HCT116 (cell line): ENCODE measurements around the gene HOOK1. TPM values are rescaled to one million over a fixed set of nuclear protein-coding genes. Genes with fewer than 3 reads are reported as not detected.

ENCODE experiments used
- ATAC-seq: fragments of 200-7000 bp; cut with Tn5 transposase; 2 replicates; pipeline ENCODE4 v1.9.1; 2020; ENCODE audit warnings: mild to moderate bottlenecking, moderate library complexity
- BruUV-seq: library from RNA; stranded (reverse); fragments of 400-500 nt; replicated peaks from 2 replicates; lab custom pipeline; 2021; lab: Mats Ljungman, UMichigan
- CTCF ChIA-PET: fragments of 300-600 bp; sonication (Branson Sonifier 250); formaldehyde crosslinking; loops from one replicate; lab custom pipeline; 2021; ENCODE audit warnings: antibody characterized with exemption; lab: Charles Lee
- POLR2A ChIA-PET: fragments of 300-600, 350-600 bp; sonication (Branson Sonifier 250); formaldehyde crosslinking; loops from one replicate; lab custom pipeline; 2021; ENCODE audit warnings: antibody characterized with exemption; lab: Charles Lee
- RAD21 ChIA-PET, 2 experiments: fragments of 300-600 bp; sonication (Branson Sonifier 250); formaldehyde crosslinking; loops; one replicate each; lab custom pipeline; 2023; ENCODE audit warnings: low total read pairs in 2 of 2; ENCODE audit not compliant: uncharacterized antibody in 2 of 2, unreplicated experiment in 2 of 2, low non-redundant PET in 1 of 2; lab: Charles Lee
- DNase-seq: peaks from one replicate; pipeline ENCODE4 v3.0.0-alpha.2; 2010; ENCODE audit warnings: low read depth, low spot score
- H2AFZ ChIP-seq: fragments of 200-600 bp; shearing (Covaris generic), sonication (generic); 2 replicates; pipeline ENCODE4 v1.6.1; 2017; ENCODE audit warnings: low read depth, mixed run types, mixed read lengths, antibody characterized with exemption, low read length; ENCODE audit not compliant: poor library complexity, severe bottlenecking
- H3K27ac ChIP-seq: 2 replicates; pipeline ENCODE4 v1.5.1; 2012; ENCODE audit warnings: low read depth, low read length
- H3K27me3 ChIP-seq: fragments of 200-600 bp; sonication (generic); 2 replicates; pipeline ENCODE4 v1.6.1; 2016; ENCODE audit warnings: mixed run types, low read length, mixed read lengths; ENCODE audit not compliant: insufficient read depth
- H3K36me3 ChIP-seq, 2 experiments: fragments of 200-500 bp in 1 of 2; fragments of 200-600 bp in 1 of 2; sonication (Bioruptor generic) in 1 of 2; sonication (generic) in 1 of 2; 2 replicates each; pipeline versions ENCODE4 v1.5.1 to v1.6.1; 2014 to 2016; ENCODE audit warnings: low read length in 2 of 2, inconsistent platforms in 1 of 2, mixed read lengths in 1 of 2, mixed run types in 1 of 2; ENCODE audit not compliant: insufficient read depth in 2 of 2, control insufficient read depth in 1 of 2
- H3K4me1 ChIP-seq, 2 experiments: fragments of 200-600 bp in 1 of 2; sonication (generic) in 1 of 2; 2 replicates each; pipeline versions ENCODE4 v1.5.1 to v1.6.1; 2012 to 2017; ENCODE audit warnings: low read length in 2 of 2, inconsistent platforms in 1 of 2, mild to moderate bottlenecking in 1 of 2, mixed read lengths in 1 of 2, mixed run types in 1 of 2, moderate library complexity in 1 of 2; ENCODE audit not compliant: insufficient read depth in 2 of 2, control insufficient read depth in 1 of 2
- H3K4me2 ChIP-seq: fragments of 200-600 bp; sonication (generic); 2 replicates; pipeline ENCODE4 v1.6.1; 2017; ENCODE audit warnings: mixed run types, low read length, mixed read lengths
- H3K4me3 ChIP-seq, 2 experiments: fragments of 200-600 bp in 1 of 2; sonication (generic) in 1 of 2; replicated peaks in 1 of 2; 2 replicates each; pipeline ENCODE4 v1.5.1; 2011 to 2016; ENCODE audit warnings: low read length in 2 of 2, control low read depth in 1 of 2, low read depth in 1 of 2, mild to moderate bottlenecking in 1 of 2, mixed read lengths in 1 of 2, mixed run types in 1 of 2
- H3K79me2 ChIP-seq: fragments of 200-600 bp; sonication (generic); 2 replicates; pipeline ENCODE4 v1.6.1; 2017; ENCODE audit warnings: mild to moderate bottlenecking, mixed run types, low read length, moderate library complexity, mixed read lengths; ENCODE audit not compliant: insufficient read depth
- H3K9ac ChIP-seq: fragments of 200-600 bp; sonication (generic); 2 replicates; pipeline ENCODE4 v1.6.1; 2016; ENCODE audit warnings: low read length, mixed read lengths
- H3K9me2 ChIP-seq: fragments of 200-600 bp; sonication (generic), shearing (Covaris generic); 2 replicates; pipeline ENCODE4 v1.6.1; 2017; ENCODE audit warnings: mixed run types, mild to moderate bottlenecking, moderate library complexity; ENCODE audit not compliant: insufficient read depth
- H3K9me3 ChIP-seq, 2 experiments: fragments of 200-500 bp in 1 of 2; fragments of 200-600 bp in 1 of 2; sonication (Bioruptor generic) in 1 of 2; sonication (generic) in 1 of 2; 2 replicates each; pipeline ENCODE4 v1.6.1; 2014 to 2017; ENCODE audit warnings: low read length in 2 of 2, mixed read lengths in 2 of 2, inconsistent platforms in 1 of 2, low read depth in 1 of 2, mild to moderate bottlenecking in 1 of 2, mixed run types in 1 of 2, moderate library complexity in 1 of 2; ENCODE audit not compliant: control insufficient read depth in 1 of 2, insufficient read depth in 1 of 2
- H4K20me1 ChIP-seq: fragments of 200-600 bp; sonication (generic), shearing (Covaris generic); 2 replicates; pipeline ENCODE4 v1.6.1; 2017; ENCODE audit warnings: mixed run types, mild to moderate bottlenecking, moderate library complexity; ENCODE audit not compliant: insufficient read depth
- ATF3 ChIP-seq: IDR thresholded peaks from 2 replicates; pipeline ENCODE4 v1.6.1; 2012
- CBX3 ChIP-seq: IDR thresholded peaks from 2 replicates; pipeline ENCODE4 v1.6.1; 2012; ENCODE audit warnings: low read depth
- CEBPB ChIP-seq: IDR thresholded peaks from 2 replicates; pipeline ENCODE4 v1.6.1; 2012; ENCODE audit warnings: low read depth
- EGR1 ChIP-seq: IDR thresholded peaks from 2 replicates; pipeline ENCODE4 v1.6.1; 2012; ENCODE audit warnings: low read depth
- ELF1 ChIP-seq: IDR thresholded peaks from 2 replicates; pipeline ENCODE4 v1.6.1; 2012; ENCODE audit warnings: low read depth, borderline replicate concordance
- EZH2 ChIP-seq: fragments of 200-600 bp; sonication (generic); IDR thresholded peaks from 2 replicates; pipeline ENCODE4 v1.6.1; 2017; ENCODE audit warnings: antibody characterized with exemption, mixed run types
- FOSL1 ChIP-seq: IDR thresholded peaks from 2 replicates; pipeline ENCODE4 v1.6.1; 2012; ENCODE audit warnings: low read depth
- JUND ChIP-seq: IDR thresholded peaks from 2 replicates; pipeline ENCODE4 v1.6.1; 2012
- POLR2A ChIP-seq: IDR thresholded peaks from 2 replicates; pipeline ENCODE4 v1.7.0; 2011; ENCODE audit warnings: borderline replicate concordance; ENCODE audit not compliant: insufficient read depth, insufficient read length; ENCODE audit errors: extremely low read depth
- POLR2AphosphoS5 ChIP-seq: IDR thresholded peaks from 2 replicates; pipeline ENCODE4 v1.6.1; 2011; ENCODE audit warnings: mild to moderate bottlenecking, low read depth, low read length, moderate library complexity
- RAD21 ChIP-seq: IDR thresholded peaks from 2 replicates; pipeline ENCODE4 v1.6.1; 2012; ENCODE audit warnings: low read depth, mild to moderate bottlenecking
- SRF ChIP-seq: IDR thresholded peaks from 2 replicates; pipeline ENCODE4 v1.6.1; 2012; ENCODE audit warnings: low read depth
- TCF7L2 ChIP-seq: IDR thresholded peaks from 2 replicates; pipeline ENCODE4 v1.7.0; 2011; ENCODE audit warnings: borderline replicate concordance, inconsistent platforms; ENCODE audit not compliant: insufficient read depth, insufficient read length; ENCODE audit errors: extremely low read depth
- ZFX ChIP-seq: fragments of 450-650 bp; IDR thresholded peaks from 2 replicates; pipeline ENCODE4 v1.6.1; 2017
- ZNF274 ChIP-seq: fragments of 200-500 bp; sonication (Bioruptor generic); IDR thresholded peaks from 2 replicates; pipeline ENCODE4 v1.6.1; 2014; ENCODE audit warnings: mild to moderate bottlenecking, low read depth, low read length, inconsistent platforms
- intact Hi-C: fragments of 100-400 bp; cut with micrococcal nuclease; formaldehyde crosslinking; loops from 2 replicates; pipeline ENCODE4 v1.10.0; 2022
- total RNA-seq: library from RNA; stranded (reverse); gene quantifications from one replicate; pipeline ENCODE4 v1.2.1, GENCODE V29; 2021; ENCODE audit not compliant: unreplicated experiment
- TF ChIP-seq, protein P1 (sequence below), 3 experiments: fragments of 200-600 bp in 1 of 3; sonication (generic) in 1 of 3; IDR thresholded peaks in 2 of 3; conservative IDR thresholded peaks in 1 of 3; 2 replicates each; pipeline ENCODE4 v1.5.1; 2012 to 2017; ENCODE audit warnings: low read depth in 2 of 3, low read length in 2 of 3, antibody characterized with exemption in 1 of 3, borderline replicate concordance in 1 of 3, control low read depth in 1 of 3, mild to moderate bottlenecking in 1 of 3, mixed read lengths in 1 of 3, mixed run types in 1 of 3, moderate library complexity in 1 of 3; ENCODE audit not compliant: insufficient read depth in 1 of 3

The HOOK1 gene
- total RNA-seq, 1 experiment from 2014 or later, result 30.9 TPM

GRCh38 chr1:59917026-59917784, 102.5 kb downstream of the HOOK1 start:
- no peak for TF ChIP-seq JUND
- CTCF ChIA-PET, result no interaction called here
- POLR2A ChIA-PET, result no interaction called here

DNA sequence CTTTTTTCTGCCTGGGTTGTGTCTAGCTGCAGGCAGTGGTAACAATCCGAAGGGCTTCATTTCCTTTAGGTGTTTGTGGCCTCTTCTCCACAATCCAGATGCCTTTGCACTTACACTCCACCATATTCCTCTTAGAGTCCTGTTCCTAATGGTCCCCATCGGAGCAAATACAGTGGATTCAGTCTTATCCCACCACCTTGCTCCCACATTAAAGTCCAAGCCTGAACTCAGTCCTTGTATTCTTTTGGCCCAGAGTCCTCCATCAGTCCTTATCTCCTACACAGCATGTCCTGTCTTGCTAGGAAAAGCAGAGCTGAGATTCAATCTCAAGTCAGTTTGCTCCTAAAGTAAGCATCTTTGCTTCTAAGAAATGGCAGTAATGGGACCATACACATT, 103.0 kb downstream of the HOOK1 start:
- no peaks in the 10 kb centered on the region for H3K79me2 ChIP-seq
- no TSS peak for BruUV-seq
- H3K4me2 ChIP-seq, result no peak overlapping the region
- CTCF ChIA-PET, result no interaction called here
- RAD21 ChIA-PET, result no interaction called here
- H3K27ac ChIP-seq, result no peak overlapping the region
- no peaks in the 10 kb centered on the region for H3K4me1 ChIP-seq
- intact Hi-C loops, result no loop called here
- H3K27me3 ChIP-seq, result no peaks in the 10 kb centered on the region
- no peaks in the 10 kb centered on the region for H3K36me3 ChIP-seq
- DNase-seq (no peak), ATAC-seq (no peak)
- TF ChIP-seq ZFX, result no peak
- no peak for TF ChIP-seq CBX3
- TF ChIP-seq ATF3, result no peak
- TF ChIP-seq TCF7L2, result no peak
- TF ChIP-seq CEBPB, result no peak
- TF ChIP-seq SRF, result no peak
- TF ChIP-seq POLR2AphosphoS5, result no peak
- no peak for TF ChIP-seq JUND
- no peak for TF ChIP-seq ELF1
- TF ChIP-seq FOSL1, result no peak
- no peak for TF ChIP-seq RAD21
- TF ChIP-seq POLR2A, result no peak
- TF ChIP-seq ZNF274, result no peak
- no peak for TF ChIP-seq EZH2
- TF ChIP-seq EGR1, result no peak
- TF ChIP-seq, protein P1, sequence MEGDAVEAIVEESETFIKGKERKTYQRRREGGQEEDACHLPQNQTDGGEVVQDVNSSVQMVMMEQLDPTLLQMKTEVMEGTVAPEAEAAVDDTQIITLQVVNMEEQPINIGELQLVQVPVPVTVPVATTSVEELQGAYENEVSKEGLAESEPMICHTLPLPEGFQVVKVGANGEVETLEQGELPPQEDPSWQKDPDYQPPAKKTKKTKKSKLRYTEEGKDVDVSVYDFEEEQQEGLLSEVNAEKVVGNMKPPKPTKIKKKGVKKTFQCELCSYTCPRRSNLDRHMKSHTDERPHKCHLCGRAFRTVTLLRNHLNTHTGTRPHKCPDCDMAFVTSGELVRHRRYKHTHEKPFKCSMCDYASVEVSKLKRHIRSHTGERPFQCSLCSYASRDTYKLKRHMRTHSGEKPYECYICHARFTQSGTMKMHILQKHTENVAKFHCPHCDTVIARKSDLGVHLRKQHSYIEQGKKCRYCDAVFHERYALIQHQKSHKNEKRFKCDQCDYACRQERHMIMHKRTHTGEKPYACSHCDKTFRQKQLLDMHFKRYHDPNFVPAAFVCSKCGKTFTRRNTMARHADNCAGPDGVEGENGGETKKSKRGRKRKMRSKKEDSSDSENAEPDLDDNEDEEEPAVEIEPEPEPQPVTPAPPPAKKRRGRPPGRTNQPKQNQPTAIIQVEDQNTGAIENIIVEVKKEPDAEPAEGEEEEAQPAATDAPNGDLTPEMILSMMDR (IDR thresholded peaks at IDR 0.05 in 2 of 3, conservative IDR thresholded peaks at IDR 0.05 in 1 of 3; ENCODE audit: borderline replicate concordance in 1 of 3, insufficient read depth in 1 of 3, low read depth in 2 of 3, low read length in 2 of 3), result no peak
- H3K9ac ChIP-seq, result no peak overlapping the region
- H2AFZ ChIP-seq, result no peak overlapping the region
- POLR2A ChIA-PET, result no interaction called here
- H3K9me3 ChIP-seq, result no peaks in the 10 kb centered on the region
- no peaks in the 10 kb centered on the region for H3K9me2 ChIP-seq
- H3K4me3 ChIP-seq, result no peak overlapping the region
- H4K20me1 ChIP-seq, result no peaks in the 10 kb centered on the region

More at GRCh38 chr1:59917026-59917784, 102.5 kb downstream of the HOOK1 start:
- Histone ChIP-seq H3K27ac (no peak overlapping the region), H3K9me2 (no peaks in the 10 kb centered on the region), H3K4me3 (no peak overlapping the region), H3K4me1 (no peaks in the 10 kb centered on the region), H3K9ac (no peak overlapping the region), H3K9me3 (no peaks in the 10 kb centered on the region), H3K36me3 (no peaks in the 10 kb centered on the region), H3K4me2 (no peak overlapping the region), H2AFZ (no peak overlapping the region), H4K20me1 (no peaks in the 10 kb centered on the region), H3K27me3 (no peaks in the 10 kb centered on the region), H3K79me2 (no peaks in the 10 kb centered on the region)
- ATAC-seq, result no peak
- intact Hi-C loops, result no loop called here
- BruUV-seq, result no TSS peak
- no peak for DNase-seq
- RAD21 ChIA-PET, result no interaction called here
